HG03432 (cell line): ENCODE measurements around the gene FGD3.

ENCODE experiments used
- ATAC-seq: cut with Tn5 transposase; IDR thresholded peaks from one replicate; pipeline ENCODE4 v1.9.1; 2021; ENCODE audit warnings: mild to moderate bottlenecking, moderate library complexity; ENCODE audit not compliant: unreplicated experiment

FGD3 gene

GRCh38 chr9:93050231-93050630, 102.9 kb downstream of the FGD3 start:
- ATAC-seq: no peak

- no peak for ATAC-seq
These were observed 104.4 kb downstream of the FGD3 start for GRCh38 chr9:93051680-93052089.

- ATAC-seq: no peak
These were observed 105.6 kb downstream of the FGD3 start for GRCh38 chr9:93052791-93053540.

- no peak for ATAC-seq
These were observed 106.5 kb downstream of the FGD3 start for GRCh38 chr9:93053781-93054331.

GRCh38 chr9:93054758-93055704, 107.7 kb downstream of the FGD3 start:
- no peak for ATAC-seq

GRCh38 chr9:93057042-93057702, 109.8 kb downstream of the FGD3 start:
- no peak for ATAC-seq

- peak; percentile 16 for ATAC-seq
These were observed 110.5 kb downstream of the FGD3 start for GRCh38 chr9:93057703-93058354.

- peak; percentile 61 for ATAC-seq
These were observed 111.2 kb downstream of the FGD3 start, which contains the start of gene SUSD3 for GRCh38 chr9:93058355-93059010. TSS of gene SUSD3 (plus strand) at chr9:93058701. CDS start at chr9:93058743, 42 bp downstream.

- ATAC-seq: peak; percentile 27
These were observed 111.8 kb downstream of the FGD3 start for GRCh38 chr9:93059011-93059714.

- ATAC-seq: no peak
These were observed 112.6 kb downstream of the FGD3 start for GRCh38 chr9:93059715-93060578.

- ATAC-seq: no peak
These were observed 113.5 kb downstream of the FGD3 start for GRCh38 chr9:93060746-93061259.

GRCh38 chr9:93061260-93061751, 114.0 kb downstream of the FGD3 start:
- ATAC-seq: no peak

GRCh38 chr9:93061791-93062763, 114.8 kb downstream of the FGD3 start:
- ATAC-seq: peak; percentile 32

- peak; percentile 92 for ATAC-seq
These were observed 117.2 kb downstream of the FGD3 start for GRCh38 chr9:93064392-93065134.

- ATAC-seq: no peak
These were observed 117.9 kb downstream of the FGD3 start for GRCh38 chr9:93065135-93065720.
